GM20000 (cell line): ENCODE results near the gene BAHCC1.

ENCODE experiments used
- DNase-seq: peaks from one replicate; pipeline ENCODE4 v3.0.0; 2012; ENCODE audit warnings: low spot score
- CTCF ChIP-seq: IDR thresholded peaks from 2 replicates; pipeline ENCODE4 v1.5.1; 2012; ENCODE audit warnings: mild to moderate bottlenecking, control low read depth; ENCODE audit errors: extremely low read depth, missing control alignments

The BAHCC1 gene

GRCh38 chr17:81393684-81394376 lies 1.4 kb upstream of the BAHCC1 start:
- no peak for TF ChIP-seq CTCF
- peak; percentile 89 for DNase-seq

- no peak for TF ChIP-seq CTCF
- no peak for DNase-seq
Observed at GRCh38 chr17:81394377-81394920, 808 bp upstream of the BAHCC1 start.

GRCh38 chr17:81395600-81396277 lies 482 bp downstream of the BAHCC1 start:
- DNase-seq, result no peak
- no peak for TF ChIP-seq CTCF

- no peak for DNase-seq
- no peak for TF ChIP-seq CTCF
Observed at GRCh38 chr17:81396278-81396721, 1.0 kb downstream of the BAHCC1 start.

GRCh38 chr17:81396722-81397313 lies 1.6 kb downstream of the BAHCC1 start:
- DNase-seq, result no peak
- no peak for TF ChIP-seq CTCF

GRCh38 chr17:81397314-81398175 lies 2.3 kb downstream of the BAHCC1 start:
- DNase-seq, result no peak
- TF ChIP-seq CTCF, result no peak
